Smooth muscle cell (in vitro differentiated cells): ENCODE results near the gene CTNNA2. TPM values are rescaled to one million over a fixed set of nuclear protein-coding genes. Genes with fewer than 3 reads are reported as not detected.

Experiments used
- DNase-seq: peaks from one replicate; lab custom pipeline; 2025; ENCODE audit not compliant: unreplicated experiment; lab: John Stamatoyannopoulos, UW
- H2AFZ ChIP-seq: fragments of 200-600 bp; sonication (generic); 2 replicates; pipeline ENCODE4 v1.6.0; 2016; ENCODE audit warnings: antibody characterized with exemption, low read depth, mild to moderate bottlenecking
- H3F3A ChIP-seq: fragments of 200-600 bp; sonication (generic); 2 replicates; pipeline ENCODE4 v1.6.0; 2017; ENCODE audit warnings: antibody characterized with exemption, low read depth
- H3K27ac ChIP-seq: fragments of 200-600 bp; sonication (generic); 2 replicates; pipeline ENCODE4 v1.5.1; 2016; ENCODE audit warnings: low read depth, mild to moderate bottlenecking
- H3K27me3 ChIP-seq: fragments of 200-600 bp; sonication (generic); 2 replicates; pipeline ENCODE4 v1.6.1; 2016; ENCODE audit warnings: low read depth, mild to moderate bottlenecking
- H3K36me3 ChIP-seq: fragments of 200-600 bp; sonication (generic); 2 replicates; pipeline ENCODE4 v1.5.1; 2016; ENCODE audit warnings: low read depth
- H3K4me1 ChIP-seq: fragments of 200-600 bp; sonication (generic); 2 replicates; pipeline ENCODE4 v1.5.1; 2016; ENCODE audit warnings: low read depth
- H3K4me2 ChIP-seq: fragments of 200-600 bp; sonication (generic); 2 replicates; pipeline ENCODE4 v1.6.0; 2016; ENCODE audit warnings: mild to moderate bottlenecking
- H3K4me3 ChIP-seq: fragments of 200-600 bp; sonication (generic); 2 replicates; pipeline ENCODE4 v1.5.1; 2016; ENCODE audit warnings: mild to moderate bottlenecking
- H3K79me2 ChIP-seq: fragments of 200-600 bp; sonication (generic); 2 replicates; pipeline ENCODE4 v1.6.0; 2016; ENCODE audit warnings: low read depth, mild to moderate bottlenecking
- H3K9ac ChIP-seq: fragments of 200-600 bp; sonication (generic); 2 replicates; pipeline ENCODE4 v1.6.0; 2016; ENCODE audit warnings: low read depth
- H3K9me3 ChIP-seq: fragments of 200-600 bp; sonication (generic); replicated peaks from 2 replicates; pipeline ENCODE4 v1.5.1; 2016; ENCODE audit warnings: low read depth
- H4K20me1 ChIP-seq: fragments of 200-600 bp; sonication (generic); 2 replicates; pipeline ENCODE4 v1.6.0; 2016; ENCODE audit warnings: low read depth
- CTCF ChIP-seq: fragments of 200-600 bp; sonication (generic); IDR thresholded peaks from 2 replicates; pipeline ENCODE4 v1.5.1; 2017; ENCODE audit warnings: borderline replicate concordance, mild to moderate bottlenecking, antibody characterized with exemption; ENCODE audit not compliant: insufficient read depth, poor library complexity, severe bottlenecking
- WGBS: methylation state at CpG from one replicate; pipeline ENCODE4 v1.1.7; 2016; ENCODE audit warnings: low lambda C conversion rate; 5-methylcytosine and 5-hydroxymethylcytosine counted together
- polyA plus RNA-seq: library from polyadenylated mRNA; unstranded; fragments of >200 nt; fragmentation: Nextera tagmentation; extraction: Ambion mirVana; gene quantifications from 2 replicates; pipeline ENCODE4 v1.2.1, GENCODE V29; 2016
- total RNA-seq: library from RNA; depleted of rRNA; stranded (reverse); fragments of >200 nt; gene quantifications from 2 replicates; pipeline ENCODE4 v1.2.3, GENCODE V29; 2014

Gene CTNNA2
- total and polyA plus RNA-seq, 2 experiments from 2014 or later = not detected

GRCh38 chr2:80266231-80266630, 753.4 kb downstream of the CTNNA2 start:
- H3K4me2 ChIP-seq = no peak overlapping the region
- no peaks in the 10 kb centered on the region for H4K20me1 ChIP-seq
- H3K4me3 ChIP-seq = no peak overlapping the region
- H3K9ac ChIP-seq = no peak overlapping the region
- no peaks in the 10 kb centered on the region for H3F3A ChIP-seq
- no peak for TF ChIP-seq CTCF
- no peaks in the 10 kb centered on the region for H3K27me3 ChIP-seq
- WGBS = 90% methylated on average over 6 of the region's 6 CpGs
- no peaks in the 10 kb centered on the region for H3K9me3 ChIP-seq
- no peaks in the 10 kb centered on the region for H3K36me3 ChIP-seq
- no peaks in the 10 kb centered on the region for H3K4me1 ChIP-seq
- DNase-seq = no peak
- no peaks in the 10 kb centered on the region for H3K79me2 ChIP-seq
- H2AFZ ChIP-seq = no peak overlapping the region
- H3K27ac ChIP-seq = no peak overlapping the region

- H3K9me3 ChIP-seq = no peaks in the 10 kb centered on the region
- no peak overlapping the region for H3K27ac ChIP-seq
- no peaks in the 10 kb centered on the region for H3F3A ChIP-seq
- no peaks in the 10 kb centered on the region for H3K4me1 ChIP-seq
- H3K79me2 ChIP-seq = no peaks in the 10 kb centered on the region
- TF ChIP-seq CTCF = no peak
- H3K4me2 ChIP-seq = no peak overlapping the region
- H3K4me3 ChIP-seq = no peak overlapping the region
- WGBS = 88% methylated on average over 5 of the region's 5 CpGs
- H2AFZ ChIP-seq = no peak overlapping the region
- H3K36me3 ChIP-seq = no peaks in the 10 kb centered on the region
- H3K9ac ChIP-seq = no peak overlapping the region
- DNase-seq = no peak
- H4K20me1 ChIP-seq = no peaks in the 10 kb centered on the region
- no peaks in the 10 kb centered on the region for H3K27me3 ChIP-seq
These were observed 757.0 kb downstream of the CTNNA2 start for GRCh38 chr2:80269806-80270205.

GRCh38 chr2:80280598-80280997, 767.7 kb downstream of the CTNNA2 start:
- Histone ChIP-seq H2AFZ (no peak overlapping the region), H3K4me3 (no peak overlapping the region), H3K9me3 (no peaks in the 10 kb centered on the region), H3K36me3 (no peaks in the 10 kb centered on the region), H3K27ac (no peak overlapping the region), H3K79me2 (no peaks in the 10 kb centered on the region), H3K9ac (no peak overlapping the region), H3K4me1 (no peaks in the 10 kb centered on the region), H4K20me1 (no peaks in the 10 kb centered on the region), H3K4me2 (no peak overlapping the region), H3K27me3 (no peaks in the 10 kb centered on the region), H3F3A (no peaks in the 10 kb centered on the region)
- TF ChIP-seq CTCF = no peak
- WGBS = 85% methylated on average over 2 of the region's 2 CpGs
- DNase-seq = no peak

- Histone ChIP-seq H2AFZ (no peak overlapping the region), H4K20me1 (no peaks in the 10 kb centered on the region), H3K9me3 (no peaks in the 10 kb centered on the region), H3K4me3 (no peak overlapping the region), H3K36me3 (no peaks in the 10 kb centered on the region), H3K9ac (no peak overlapping the region), H3F3A (no peaks in the 10 kb centered on the region), H3K27me3 (no peaks in the 10 kb centered on the region), H3K79me2 (no peaks in the 10 kb centered on the region), H3K27ac (no peak overlapping the region), H3K4me2 (no peak overlapping the region), H3K4me1 (no peaks in the 10 kb centered on the region)
- 13% methylated on average over 1 of the region's 1 CpG for WGBS
- DNase-seq = no peak
- no peak for TF ChIP-seq CTCF
These were observed 768.2 kb downstream of the CTNNA2 start for GRCh38 chr2:80281049-80281448.
